GM19397 (cell line): Measurements from ENCODE around the gene LMF1.

Source experiments
- ATAC-seq: cut with Tn5 transposase; IDR thresholded peaks from one replicate; pipeline ENCODE4 v1.9.1; 2021; ENCODE audit warnings: mild to moderate bottlenecking, moderate library complexity; ENCODE audit not compliant: unreplicated experiment

LMF1 gene

GRCh38 chr16:931626-932500, 38.9 kb downstream of the LMF1 start:
- ATAC-seq, result no peak

- no peak for ATAC-seq
These were observed 39.6 kb downstream of the LMF1 start for GRCh38 chr16:931171-931570.

DNA sequence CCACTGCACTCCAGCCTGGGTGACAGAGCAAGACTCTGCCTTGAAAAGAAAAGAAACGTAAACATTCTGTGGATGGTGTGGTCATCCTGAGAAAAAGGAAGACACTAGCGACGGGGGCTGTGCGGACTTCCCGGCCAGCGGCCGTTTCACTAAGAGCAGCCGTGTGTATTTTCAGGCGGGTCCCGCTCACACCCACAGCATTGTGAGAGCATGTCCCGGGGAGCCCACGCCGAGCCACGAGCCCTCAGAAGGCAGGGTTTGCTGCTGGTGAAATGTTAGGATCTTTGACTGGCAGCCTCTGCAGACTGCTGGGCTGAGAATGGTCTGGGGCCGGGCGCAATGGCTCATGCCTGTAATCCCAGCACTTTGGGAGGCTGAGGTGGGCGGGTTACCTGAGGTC, 40.3 kb downstream of the LMF1 start:
- ATAC-seq, result no peak

- ATAC-seq, result no peak
These were observed 40.7 kb downstream of the LMF1 start for GRCh38 chr16:930076-930475.

DNA sequence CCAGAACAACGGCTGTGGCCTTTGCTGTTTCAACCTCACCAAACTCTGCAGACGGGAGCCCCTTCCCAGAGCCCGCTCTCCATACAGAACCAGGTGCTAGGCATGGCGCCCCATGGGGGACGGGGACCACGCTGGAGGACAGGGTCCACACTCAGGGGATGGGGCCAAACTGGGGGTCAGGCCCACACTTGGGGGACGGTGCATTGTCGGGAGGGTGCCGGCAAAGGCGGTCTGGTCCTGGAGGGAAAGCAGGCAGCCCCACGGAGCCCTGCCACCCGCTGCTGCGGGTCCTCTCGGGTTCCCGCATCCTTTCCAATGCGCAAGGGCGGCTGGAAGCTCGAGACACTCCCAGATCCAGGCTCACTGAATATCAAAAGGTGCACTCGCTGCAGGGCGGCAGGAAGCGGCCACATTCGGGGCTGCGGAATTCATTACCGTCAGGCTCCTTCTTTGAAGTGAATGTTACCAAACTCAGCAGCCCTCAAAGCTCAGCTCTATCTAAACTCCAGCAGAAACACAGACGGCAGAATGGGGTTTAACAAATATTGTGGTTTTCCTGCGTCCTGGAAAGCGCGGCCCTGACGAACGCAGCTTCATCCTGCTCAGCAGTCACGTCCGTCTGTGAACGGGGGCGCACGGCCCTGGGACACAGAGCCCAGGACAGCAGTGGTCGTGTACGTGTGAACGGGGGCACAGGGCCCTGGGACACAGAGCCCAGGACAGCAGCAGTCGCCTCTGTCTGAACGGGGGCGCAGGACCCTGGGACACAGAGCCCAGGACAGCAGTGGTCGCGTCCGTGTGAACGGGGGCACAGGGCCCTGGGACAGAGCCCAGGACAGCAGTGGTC, 41.3 kb downstream of the LMF1 start:
- ATAC-seq, result no peak

DNA sequence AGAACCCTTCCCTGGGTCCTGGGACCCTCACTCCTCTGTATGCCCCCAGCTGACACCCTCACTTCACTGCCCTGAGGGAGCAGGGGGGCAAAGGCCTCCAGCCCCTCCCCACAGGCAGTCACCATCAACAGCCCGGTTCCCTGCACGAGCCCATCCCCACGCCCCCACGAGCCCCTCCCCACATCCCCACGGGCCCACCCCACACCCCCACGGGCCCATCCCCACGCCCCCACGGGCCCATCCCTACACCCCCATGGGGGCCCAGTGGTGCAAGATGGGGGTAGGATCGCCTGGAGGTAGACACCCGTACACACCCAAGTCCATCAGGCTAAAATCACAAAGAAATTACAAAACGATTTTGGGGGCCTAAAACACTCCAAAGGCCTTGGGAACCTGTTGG, 42.3 kb downstream of the LMF1 start:
- no peak for ATAC-seq

DNA sequence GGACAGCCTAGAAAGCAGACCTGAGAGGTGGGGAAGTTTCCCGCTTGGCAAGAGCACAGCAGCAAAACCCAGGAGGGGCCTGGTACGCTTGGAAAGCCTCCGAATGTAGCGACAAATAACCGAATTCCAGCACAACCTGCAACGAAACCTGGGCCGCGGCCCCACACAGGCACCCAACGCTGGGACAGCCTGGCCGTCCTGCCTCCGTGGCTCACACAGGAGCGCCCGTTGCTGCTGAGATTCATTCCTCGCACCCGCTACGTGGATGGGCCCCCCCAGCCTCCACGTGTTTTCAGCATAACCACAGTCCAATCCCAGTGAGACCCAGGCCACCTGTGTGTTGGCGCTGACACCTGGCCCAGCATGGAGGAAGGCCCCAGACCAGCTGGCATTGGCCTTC, 42.9 kb downstream of the LMF1 start:
- ATAC-seq, result no peak

DNA sequence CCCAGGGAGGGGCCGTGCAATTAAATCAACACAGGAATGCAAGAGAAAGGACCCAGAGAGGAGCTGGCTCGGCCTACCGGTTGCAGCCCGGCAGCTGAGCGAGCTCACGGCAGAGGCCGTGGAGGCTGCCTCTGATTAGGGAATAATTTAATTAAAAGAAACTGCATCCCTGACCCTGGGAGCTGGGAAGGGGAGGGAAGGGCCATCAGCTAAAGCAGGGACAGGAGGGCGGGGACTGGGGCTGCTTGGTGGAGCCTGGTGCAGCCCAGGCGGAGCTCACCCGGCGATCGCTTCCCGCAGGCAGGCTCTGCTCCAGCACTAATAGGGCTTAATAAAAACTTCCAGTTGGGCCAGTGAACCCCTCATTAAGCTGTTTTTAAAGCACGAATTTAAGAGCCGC, 43.4 kb downstream of the LMF1 start:
- no peak for ATAC-seq

DNA sequence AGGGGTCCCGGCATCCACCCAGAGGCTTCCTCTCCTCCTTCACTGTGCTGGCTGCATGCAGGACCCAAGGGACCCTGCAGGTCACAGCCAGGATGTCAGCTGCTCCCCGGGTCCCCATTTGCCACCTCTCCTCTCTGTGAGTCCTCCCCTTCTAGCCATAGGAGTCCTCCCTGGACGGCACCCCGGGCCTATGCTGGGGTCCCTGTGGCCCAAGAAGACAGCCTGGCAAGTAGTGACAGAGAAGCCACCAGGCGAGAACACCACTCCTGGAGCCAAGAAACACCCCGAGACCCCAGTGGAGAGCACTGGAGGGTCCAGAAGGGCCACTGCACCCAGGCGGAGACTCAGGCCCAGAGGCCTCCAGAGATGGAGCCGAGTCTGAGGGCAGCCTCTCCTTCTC, 44.1 kb downstream of the LMF1 start:
- no peak for ATAC-seq

DNA sequence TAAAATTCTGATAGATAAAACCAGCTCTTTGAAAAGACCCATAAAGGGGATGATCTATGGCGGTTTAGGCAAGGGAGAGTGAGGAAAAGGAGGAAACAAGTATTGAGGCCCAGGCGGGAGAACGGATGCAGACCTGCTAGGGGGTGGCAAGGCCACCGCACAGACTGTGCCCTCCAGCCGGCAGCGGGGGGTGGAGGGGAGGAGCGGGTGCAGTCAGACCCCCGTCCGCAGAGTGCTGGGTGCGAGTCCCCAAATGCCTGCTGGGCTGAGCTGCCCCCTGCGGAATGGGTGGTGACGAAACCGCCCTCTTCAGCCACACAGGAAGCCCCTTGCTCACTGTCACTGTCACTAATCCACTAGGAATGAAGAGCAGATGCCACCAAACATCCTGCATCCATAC, 46.0 kb downstream of the LMF1 start:
- no peak for ATAC-seq

DNA sequence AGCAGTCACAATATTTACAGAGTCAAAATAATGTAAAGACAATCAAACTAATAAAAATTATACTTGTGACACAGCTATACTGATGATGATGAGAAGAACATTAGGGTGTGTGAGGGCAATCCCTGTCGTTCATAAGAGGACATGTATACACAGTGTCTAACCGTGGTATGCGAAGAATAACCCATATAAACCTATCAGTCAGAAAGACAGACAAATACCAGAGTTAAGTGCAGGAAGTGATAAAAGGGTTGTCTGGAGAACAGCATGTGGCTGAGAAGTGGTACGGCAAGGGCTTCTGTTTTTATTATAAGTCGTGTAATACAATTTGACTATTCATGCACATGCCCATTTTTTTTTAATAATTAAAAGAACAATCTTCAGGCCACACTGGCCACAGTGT, 46.7 kb downstream of the LMF1 start:
- ATAC-seq, result no peak

DNA sequence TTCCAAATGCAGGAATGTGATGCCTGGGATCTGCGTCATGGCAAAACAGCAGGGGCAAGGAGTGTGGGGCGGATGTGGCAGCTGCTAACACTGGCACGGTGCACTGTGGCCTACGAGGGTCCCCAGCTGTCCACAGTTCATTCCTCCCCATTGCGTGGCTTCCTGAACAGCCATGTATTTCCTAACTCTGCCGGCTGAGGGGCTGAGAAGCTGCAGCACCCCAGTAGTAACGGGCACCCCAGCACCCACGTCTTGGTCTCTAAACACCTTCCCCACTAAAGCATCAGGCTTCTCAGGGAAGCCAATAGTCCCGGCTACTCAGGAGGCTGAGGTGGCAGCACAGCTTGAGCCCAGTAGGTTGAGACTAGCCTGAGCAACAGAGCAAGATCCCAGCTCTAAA, 47.6 kb downstream of the LMF1 start:
- no peak for ATAC-seq

DNA sequence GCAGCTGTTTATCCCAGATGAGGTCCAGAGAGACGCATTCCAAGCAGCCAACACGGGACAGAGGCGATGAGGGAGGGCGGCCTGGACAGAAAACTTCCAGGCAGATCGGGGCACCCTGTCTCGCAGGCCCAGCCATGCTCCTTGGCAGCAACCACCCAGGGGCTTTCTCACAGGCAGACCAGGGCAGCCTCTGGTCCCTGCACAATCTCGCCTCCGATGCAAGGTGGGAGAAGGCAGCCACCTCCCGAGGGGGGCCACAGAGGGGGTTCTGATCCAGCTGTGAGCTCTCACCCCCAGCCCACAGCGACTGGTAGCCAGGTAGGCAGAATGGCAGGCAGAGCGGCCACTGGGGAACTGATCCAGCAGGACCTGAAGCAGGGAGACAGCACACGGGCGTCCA, 48.7 kb downstream of the LMF1 start:
- no peak for ATAC-seq

DNA sequence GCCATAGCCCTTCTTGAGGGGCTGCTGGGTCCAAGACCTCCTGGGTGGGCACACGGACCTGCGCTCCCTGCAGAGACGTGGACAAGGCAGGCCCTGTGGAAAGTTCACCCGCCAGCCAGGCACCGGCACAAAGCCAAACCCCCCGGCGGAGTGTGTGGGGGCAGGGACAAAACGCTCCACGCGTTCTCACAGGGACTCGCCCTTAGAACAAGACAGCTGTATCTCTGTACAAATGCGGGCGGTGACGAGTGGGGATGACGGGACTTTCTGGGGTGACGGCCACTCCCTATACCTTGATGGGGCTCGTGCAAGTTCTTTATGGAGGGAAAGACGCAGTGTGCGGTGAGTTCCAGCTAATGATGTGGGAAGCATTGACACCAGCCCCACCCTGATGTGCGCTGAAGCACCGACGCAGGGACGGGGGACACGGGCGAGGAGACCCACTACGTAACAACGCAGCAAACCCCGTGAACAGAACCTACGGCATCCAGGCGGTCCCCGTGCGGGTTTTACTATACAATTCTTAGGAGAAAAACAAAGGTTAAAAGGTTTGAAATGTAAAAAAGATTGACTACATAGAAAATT, 49.4 kb downstream of the LMF1 start:
- ATAC-seq, result no peak

- ATAC-seq, result no peak
These were observed 50.1 kb downstream of the LMF1 start for GRCh38 chr16:920717-921116.

- no peak for ATAC-seq
These were observed 50.6 kb downstream of the LMF1 start for GRCh38 chr16:920051-920681.

- ATAC-seq, result no peak
These were observed 51.1 kb downstream of the LMF1 start for GRCh38 chr16:919658-920050.

- ATAC-seq, result no peak
These were observed 51.8 kb downstream of the LMF1 start for GRCh38 chr16:918741-919657.

DNA sequence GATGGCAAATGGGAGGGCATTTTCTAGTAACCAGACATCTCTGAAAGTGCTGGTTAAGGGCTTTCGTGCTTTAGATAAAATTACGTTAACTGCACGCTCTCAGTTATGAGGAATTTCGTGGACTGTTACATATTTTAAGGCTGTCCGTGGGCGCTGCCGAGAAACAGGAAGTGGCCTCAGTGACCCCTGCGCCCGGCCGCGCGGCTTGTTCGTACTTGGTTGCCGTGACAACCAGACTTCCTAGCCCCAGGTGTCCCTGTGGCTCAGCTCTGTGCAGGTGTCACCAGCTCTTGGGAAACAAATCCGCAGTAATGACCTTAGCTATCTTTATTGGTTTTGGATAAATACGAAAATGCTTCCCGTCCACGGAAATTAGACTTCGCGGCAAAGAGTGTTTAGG, 52.7 kb downstream of the LMF1 start:
- no peak for ATAC-seq

- no peak for ATAC-seq
These were observed 53.2 kb downstream of the LMF1 start for GRCh38 chr16:917591-918061.
